Activated naive CD4-positive, alpha-beta T cell treated with anti-CD3 and anti-CD28 coated beads, Interleukin-2, amount 50 U/mL, for 16 hours (primary cell): ENCODE results near the gene TRAM2.
A peak's percentile ranks its signal among the peaks of the same experiment; 100 is the strongest.

Experiments used
- DNase-seq: peaks from one replicate; pipeline ENCODE4 v3.0.0-alpha.2; 2020

Gene TRAM2

DNA sequence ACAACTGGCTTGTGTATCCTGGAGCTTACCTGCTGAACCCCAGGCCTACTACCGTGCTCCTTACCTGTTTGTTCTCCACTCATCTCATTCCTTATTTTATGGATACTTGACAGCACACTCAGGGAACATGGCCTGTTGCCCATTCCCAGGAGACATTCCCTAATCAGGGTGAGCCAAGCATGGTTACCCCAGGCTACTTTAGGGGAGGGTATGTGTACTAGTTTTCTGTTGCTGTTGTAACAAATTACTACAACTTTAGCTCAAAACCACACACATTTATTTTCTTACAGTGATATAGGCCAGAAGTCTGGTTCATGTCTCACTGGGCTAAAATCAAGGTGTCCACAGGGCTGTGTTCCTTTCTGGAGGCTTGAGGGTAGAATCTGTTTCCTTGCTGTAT lies 15.0 kb upstream of the TRAM2 start:
- no peak for DNase-seq

DNA sequence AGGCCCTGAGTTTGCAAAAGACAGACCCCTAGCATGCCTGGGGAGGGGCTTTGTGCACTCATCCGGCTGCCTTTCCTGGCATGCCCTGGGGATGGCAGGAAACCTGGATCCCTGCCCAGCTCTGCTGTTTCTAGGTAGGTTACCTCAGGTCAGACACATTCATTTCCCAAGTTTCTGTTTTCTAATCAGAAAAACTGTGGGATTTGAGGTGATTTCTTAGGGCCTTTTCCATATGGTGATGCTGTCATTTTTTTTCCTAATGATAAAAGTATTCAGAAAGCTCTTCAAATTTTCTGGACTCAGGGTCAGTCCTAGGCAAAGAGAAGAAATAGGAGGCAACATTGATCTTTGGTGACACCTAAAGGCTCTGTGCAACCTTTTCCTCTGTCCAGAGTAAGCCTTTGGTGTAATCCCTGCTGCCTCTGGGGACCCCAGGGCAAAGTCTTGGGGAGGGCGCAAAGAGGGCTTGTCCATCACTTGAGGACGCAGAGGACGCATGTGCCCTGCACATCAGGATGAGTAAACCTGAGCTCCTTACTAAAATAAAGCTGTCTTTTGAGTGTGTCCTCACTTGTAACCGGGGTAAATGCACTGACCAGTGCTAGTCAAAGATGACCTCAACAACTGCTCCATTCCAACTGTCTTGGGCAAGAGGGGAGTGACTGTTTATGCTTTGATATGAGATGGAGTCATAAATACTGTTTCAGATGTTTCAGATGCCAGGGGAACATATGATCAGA lies 13.5 kb upstream of the TRAM2 start:
- DNase-seq, result no peak

DNA sequence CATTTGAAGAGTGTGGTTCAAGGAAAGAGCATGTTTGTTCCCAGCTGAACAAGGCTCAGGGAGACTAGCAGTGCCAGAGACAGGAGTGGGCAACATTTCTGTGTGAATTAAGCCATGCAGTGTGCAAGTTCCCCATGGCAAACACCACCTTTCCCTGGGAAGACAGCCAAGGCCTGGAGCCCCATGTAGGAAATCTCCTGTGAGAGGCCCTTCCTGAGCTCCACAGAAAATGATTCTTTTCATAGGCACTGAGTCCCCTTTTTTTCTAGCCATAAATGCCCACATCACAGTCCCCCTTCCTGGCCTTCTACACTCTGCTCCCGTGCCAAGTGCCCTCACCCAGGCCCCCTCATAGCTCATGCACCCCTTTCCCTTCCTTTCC lies 11.8 kb upstream of the TRAM2 start:
- DNase-seq, result no peak

DNA sequence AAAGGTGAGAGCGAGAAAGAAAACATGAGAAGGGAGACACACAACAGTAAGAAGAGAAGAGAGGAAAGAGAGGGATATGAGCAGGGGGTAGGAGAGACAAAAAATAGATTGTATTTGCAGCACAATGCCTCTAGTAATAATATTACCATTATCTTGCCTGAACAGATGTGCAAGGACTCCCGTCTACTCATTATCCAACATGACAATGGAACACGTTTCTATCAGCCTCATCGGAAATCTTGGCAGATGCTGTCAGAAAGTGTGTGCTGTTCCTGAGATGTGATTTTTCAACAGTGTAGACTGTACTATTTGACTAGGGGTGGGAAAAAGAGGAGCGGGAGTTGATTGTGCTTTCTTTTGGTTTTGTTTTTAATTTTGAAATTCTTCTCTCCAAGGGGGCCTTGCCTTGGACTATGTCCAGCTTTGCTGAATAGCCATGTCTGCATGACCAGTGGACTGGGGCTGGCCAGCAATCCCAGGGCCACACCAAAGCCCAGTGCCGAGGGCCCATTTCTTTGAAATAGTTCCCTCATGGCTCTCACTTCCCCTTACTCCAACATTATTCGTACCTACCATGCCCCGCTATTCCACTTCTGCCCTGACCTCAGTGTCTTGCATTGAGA lies 11.3 kb upstream of the TRAM2 start:
- no peak for DNase-seq

DNA sequence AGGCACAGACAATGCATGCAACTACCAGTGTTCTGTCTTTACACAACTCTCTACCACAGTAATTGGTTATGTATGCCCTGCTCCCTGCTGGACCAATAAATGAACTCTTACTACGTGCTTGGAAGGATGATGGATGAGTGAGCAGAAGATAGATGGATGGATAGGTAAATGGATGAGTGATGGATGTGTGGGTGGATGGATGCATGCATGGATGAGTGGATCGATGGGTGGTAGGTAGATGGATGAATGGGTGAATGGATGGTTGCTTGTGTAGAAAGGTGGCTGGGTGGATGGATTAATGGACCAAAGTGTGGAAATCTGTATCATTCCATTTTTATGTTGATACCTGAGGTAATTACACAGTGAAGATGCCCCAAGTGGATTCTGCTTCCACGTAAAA lies 10.1 kb upstream of the TRAM2 start:
- no peak for DNase-seq

DNA sequence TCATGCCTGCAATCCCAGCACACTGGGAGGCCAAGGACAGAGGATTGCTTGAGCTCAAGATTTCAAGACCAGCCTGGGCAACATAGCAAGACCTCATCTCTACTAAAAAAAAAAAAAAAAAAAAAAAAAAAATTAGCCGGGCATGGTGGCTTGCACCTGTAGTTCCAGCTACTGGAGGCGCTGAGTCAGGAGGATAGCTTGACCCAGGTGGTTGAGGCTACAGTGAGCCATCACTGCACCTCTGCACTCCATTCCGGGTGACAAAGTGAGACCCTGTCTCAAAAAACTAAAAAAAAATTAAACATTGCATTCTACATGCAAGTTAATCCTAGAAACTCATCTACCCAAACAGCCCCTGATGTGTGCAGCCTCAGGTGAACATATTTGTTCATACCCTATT lies 7.3 kb upstream of the TRAM2 start:
- DNase-seq, result no peak

DNA sequence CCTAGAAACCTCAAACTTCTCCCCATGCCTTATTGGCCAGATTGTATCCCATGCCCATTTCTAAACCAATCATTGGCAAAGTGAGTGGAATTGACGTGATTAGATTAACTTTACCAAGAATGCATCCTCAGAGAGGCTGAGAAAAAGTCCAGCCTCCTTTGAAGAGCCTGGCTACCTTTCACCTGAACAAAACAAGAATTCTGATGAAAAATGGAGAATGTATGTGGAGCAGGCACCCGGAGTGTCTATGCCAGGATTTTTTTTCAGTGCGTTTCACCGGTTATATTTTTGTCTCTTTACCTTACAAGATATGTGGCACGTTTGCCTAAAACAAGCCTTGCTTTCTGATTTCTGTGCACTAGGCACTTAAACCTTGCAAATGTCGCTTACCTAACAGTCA lies 6.1 kb upstream of the TRAM2 start:
- no peak for DNase-seq

DNA sequence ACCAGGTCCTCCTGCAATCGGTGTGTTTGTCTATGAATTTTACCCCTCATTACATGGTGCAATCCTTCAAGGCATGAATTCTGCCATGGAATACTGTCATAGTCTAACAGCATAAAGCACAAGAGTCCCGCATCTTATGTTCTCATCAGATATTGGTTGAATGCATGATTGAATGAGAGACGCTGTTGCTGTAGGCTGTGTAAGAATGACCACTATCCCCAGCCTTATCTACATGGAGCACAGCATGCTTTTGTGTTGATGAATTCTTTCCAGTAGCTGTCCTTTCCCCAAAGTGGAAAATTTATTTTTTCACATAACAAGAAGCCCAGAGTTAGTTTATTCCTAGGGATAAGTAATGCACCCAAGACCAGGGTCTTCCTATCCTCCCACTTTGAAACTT lies 5.6 kb upstream of the TRAM2 start:
- DNase-seq, result no peak

DNA sequence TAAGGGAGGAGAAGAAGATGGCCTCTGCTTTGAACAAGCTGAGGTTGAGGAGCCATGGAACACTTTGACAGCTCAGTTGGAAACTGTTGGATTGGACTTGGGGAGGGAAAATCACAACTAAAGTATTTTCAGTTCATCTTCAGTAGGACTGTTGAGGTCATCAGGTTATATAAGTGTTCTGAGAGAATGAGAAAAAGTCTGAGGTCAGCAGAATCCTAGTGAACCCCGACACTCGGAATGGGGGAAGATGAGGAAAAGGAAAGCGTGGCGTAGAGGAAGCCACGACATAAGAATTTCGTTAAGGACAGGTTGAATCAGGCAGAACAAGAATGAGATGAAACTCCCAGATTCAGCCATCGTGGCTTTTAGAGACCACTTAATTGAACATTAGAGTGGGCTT lies 4.0 kb upstream of the TRAM2 start:
- no peak for DNase-seq

DNA sequence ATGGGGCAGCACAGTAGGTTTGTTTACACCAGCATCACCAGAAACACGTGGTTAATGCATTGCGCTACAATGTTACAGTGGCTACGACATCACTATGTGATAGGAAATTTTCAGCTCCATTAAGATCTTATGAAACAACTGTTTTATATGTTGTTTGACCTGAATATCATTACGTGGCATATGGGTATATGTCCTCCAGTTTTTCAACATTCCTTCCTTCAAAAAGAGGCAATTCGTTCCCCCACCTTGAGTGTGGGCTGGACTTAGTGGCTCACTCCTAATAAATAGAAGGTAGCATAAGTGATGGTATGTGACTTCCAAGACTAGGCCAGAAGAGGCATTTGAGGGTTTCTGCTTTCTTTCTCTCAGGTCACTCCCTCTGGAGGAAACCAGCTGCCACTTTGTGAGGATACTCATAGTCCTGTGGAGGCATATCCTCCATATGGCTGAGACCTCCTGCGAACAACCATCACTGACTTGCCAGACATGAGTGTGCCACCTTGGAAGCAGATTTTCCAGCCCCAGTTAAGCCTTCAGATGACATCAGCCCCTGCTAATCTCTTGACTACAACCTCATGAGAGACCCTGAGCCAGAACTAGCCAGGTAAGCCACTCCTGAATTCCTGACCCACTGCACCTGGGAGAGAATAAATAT lies 2.3 kb upstream of the TRAM2 start:
- no peak for DNase-seq

DNA sequence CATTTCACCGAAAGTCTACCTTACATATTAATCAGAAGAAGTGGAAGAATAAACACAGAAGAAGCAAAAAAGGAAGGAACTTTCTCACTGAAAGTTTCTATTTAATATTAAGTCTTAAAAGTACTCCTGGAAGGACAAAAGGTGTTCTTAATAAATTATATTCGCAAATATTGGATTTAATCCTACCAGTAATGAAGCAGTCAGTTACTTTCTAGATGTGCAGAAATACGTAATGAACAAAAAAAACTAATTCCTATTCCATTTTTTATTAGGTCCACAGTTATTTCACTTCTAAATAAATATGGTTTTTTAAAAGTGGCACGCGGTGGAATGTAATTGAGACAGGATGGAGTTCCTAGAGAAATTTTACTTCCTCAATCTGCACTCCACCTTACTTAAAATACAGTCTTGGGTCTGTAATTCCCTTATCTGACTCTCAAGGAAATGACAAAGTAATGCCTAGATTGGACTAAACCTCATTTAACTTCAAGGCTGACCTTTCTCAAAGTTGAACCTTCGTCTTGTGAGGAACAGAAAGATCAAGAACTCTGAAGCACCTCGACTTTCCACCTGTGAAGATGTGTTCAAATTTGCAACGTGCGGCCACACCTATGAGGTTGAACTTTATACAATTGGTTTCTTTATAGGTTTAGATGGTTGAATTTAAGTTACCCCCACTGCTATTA lies 1.1 kb upstream of the TRAM2 start:
- DNase-seq, result no peak

DNA sequence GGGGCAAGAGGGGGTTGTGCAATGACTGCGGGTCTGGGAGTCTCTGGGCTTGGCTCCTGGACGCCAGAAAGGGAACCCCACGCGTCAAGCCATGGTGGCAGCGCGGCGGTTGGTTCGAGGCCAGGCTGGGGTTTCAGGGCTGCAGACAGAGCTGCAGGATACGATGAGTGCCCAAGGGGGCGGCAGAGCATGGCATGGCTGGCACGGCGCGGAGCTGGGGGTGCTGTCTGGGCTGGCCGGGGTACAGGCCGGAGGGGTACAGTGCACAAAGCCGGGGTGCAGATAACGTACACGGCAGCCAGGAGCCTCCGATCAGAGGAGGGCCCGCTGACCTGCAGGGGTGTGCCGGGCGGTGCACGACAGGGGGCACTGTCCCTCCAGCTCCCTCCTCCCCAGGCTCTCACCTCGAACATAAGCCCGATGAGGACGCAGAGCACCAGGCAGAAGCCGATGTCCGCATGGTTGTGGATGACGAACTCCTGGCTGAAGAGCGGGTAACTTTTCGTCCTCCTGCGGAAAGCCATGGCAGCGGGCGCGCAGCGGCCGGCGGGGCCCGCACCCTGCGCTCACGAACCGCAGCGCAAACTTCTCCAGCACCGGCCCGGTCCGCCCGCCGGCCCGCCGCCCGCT lies 353 bp downstream of the TRAM2 start:
- peak; percentile 63 for DNase-seq

DNA sequence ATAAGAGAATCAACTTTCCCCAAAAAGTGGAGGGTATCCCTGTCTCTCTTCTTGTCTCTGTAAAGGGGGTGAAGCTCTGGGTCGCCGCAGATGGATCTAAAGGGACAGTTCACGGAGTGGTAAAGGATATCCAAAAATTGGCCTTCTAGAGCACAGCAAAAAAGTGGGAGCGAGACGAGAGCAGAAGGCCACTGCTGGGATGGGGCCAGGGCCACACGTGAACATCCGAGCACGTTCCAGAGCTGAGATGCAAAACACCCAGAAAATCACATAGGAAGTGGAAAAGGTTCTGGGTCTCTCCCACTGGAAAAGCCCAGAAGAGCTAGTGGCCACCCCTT lies 837 bp downstream of the TRAM2 start:
- no peak for DNase-seq

DNA sequence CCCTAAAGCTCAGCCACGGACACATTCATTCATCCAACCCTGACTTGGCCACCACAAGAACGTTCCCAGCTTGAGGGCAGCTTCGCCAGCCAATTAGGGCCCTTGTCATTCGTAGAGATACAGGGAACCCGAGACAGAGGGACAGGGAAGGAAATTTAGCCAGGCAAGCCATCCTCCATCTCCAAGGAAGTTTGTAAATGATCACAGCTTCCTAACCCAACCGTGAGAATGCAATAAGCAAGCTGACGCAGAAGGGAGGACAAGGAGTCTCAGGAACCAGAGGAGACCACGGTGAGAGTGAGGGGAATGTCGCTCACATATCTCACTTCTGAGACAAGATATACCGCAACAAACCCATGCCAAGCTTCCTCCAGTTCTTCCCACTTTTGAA lies 1.4 kb downstream of the TRAM2 start:
- DNase-seq, result no peak

DNA sequence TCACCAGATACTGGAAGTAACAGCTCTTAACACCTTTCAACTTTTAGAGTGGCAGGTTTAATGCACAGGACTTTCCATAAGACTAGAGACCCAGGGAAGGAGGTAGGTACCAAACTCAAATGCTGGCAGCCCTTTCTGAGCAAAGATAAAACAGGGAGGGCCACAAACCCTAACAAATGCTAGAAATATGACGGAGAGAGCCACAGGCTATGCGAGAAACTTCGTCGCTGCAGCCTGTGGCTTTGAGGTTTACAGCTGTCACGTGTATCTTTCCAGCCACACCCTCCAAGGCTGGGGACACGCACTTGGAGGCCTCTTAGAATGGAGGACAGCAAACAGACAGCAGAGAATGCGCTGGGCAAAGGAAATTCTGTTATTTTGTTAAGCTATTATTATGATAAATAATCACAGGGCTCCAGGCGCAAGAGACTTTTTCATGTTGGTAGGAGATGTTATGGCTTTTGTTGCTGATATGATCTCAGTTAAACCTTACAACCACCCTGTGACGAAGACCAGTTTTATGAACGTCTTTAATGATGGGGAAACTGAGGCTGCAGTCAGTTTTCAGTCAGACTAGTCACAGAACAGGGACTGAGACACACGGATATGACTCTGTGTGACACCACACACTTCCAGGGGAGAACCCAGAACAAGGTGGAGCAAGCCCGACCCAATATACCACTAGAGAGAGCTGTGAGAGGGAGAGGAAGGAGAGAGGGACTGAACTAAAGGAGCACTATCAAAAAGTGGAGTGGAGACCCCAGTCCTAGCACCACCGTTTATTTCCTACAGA lies 2.0 kb downstream of the TRAM2 start:
- DNase-seq, result peak; percentile 40

DNA sequence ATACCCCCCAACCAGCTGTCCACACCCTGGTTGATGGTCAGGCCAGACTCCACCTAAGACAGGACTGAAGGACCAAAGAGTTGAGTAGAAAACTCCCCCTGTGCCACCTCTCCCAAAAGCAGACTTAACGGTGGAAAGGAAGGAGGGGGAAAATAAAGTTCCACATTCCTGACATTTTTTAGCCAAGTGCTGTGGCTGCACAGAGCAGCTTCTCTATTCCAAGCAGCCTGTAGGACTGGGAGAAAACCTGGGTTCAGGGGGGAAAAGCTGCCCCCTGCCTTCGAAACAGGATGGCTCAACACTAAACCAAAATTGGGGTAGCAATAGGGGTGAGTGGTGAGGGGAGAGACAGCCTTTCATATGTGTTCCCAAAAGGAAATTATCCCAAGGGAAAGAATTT lies 3.6 kb downstream of the TRAM2 start:
- DNase-seq, result no peak

DNA sequence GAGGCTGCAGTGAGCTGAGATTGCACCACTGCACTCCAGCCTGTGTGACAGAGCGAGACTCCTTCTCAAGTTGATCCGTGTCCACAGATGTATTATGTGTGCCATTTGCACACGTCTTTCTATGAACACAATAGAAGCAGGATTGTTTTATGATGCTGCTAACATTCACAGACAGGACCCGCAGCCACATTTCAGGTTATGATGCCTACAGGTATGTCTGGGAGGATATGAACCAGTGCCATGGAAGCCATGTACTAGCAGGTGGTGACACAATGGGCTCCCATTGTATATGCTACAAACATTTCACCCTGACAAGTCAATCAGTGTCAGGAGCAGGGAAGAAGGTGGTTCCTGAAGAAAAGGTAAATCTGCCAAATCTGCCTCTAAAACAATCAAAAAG lies 4.3 kb downstream of the TRAM2 start:
- no peak for DNase-seq

DNA sequence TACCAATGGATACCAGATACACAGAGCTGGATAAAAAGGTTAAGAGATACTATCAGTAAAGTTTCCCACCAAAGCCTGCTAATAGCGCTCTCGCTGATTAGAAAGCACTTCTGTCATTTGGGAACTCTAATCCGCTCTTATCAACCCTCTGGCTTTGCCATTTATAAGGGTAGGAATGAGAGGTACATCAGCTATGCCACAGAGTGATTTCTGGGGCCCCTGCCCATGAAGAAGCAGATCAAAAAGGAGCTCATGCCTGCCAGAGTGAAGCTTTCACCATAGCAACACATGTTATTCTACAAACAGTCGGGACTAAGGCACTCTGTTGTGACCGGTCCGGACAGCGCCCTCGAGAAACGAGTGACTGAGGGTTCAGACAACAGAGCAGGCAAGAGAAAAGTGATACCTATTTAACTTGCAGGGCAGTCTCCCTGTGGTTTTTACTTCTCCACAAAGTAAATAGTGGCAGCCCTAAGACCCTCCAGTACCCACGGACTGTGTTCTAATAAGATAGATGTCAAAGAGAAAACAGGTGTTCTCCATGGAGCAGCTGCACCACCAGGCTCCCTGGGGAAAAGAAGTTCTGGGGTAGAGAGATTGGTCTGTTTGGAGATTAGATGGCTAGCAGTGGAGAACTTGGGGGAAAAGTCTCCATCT lies 5.6 kb downstream of the TRAM2 start:
- DNase-seq, result no peak

DNA sequence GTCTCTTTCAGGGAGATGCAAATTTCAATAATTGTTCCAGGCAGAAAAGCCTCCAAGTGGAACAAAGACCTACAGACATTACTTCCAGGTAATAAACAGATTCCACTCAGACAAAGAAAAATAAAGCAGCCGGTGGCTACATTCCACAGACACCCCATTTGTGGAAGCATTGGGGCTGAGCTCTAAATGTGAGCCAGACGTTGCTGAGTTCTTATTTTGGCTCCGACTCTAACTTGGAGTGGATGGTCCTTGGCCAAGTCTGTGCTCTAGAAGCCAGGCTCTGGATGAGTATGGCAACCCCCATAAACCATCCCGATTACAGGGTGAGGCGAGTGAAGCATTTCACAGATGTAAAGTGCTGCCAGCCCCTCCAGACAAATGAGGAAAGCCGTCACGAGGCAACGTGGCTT lies 6.6 kb downstream of the TRAM2 start:
- DNase-seq, result no peak

DNA sequence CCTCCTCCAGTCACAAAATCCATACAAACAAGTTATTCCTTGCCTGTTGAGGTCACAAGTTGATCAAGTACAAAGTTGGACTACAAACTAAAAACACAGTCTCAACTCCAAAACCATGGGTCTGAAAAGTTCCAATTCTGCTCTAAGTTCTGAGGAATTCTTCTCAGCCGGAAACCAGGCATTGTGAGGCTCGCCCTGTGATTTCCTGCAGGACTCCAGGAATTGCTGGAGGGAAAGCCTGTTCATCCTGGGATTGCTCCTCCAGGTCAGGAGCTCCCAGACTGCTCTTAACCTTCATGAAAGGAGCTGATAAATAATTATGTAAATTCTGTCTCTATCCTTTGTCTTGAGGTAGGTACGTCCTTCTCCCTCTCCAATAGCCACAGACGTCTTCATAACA lies 8.5 kb downstream of the TRAM2 start:
- DNase-seq, result no peak

DNA sequence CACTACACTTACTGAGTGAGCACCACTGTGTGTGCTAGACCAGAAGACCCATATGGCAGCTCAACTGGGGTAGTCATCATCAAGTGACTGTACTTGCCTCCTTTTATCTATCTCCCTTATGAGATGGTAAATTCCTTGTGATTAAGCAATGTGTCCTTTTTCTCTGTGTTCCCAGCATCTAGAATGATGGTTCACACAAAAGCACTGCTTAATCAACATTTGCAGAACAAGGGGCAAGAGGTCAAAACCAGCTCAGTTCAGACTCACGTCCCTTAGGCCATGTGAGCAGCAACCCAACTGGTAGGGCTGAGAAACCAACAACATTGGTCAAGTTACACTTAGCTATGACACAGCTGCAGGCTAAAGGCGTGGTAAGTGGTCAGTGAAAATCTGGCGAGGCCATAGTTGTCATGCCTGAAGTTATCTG lies 10.0 kb downstream of the TRAM2 start:
- no peak for DNase-seq

DNA sequence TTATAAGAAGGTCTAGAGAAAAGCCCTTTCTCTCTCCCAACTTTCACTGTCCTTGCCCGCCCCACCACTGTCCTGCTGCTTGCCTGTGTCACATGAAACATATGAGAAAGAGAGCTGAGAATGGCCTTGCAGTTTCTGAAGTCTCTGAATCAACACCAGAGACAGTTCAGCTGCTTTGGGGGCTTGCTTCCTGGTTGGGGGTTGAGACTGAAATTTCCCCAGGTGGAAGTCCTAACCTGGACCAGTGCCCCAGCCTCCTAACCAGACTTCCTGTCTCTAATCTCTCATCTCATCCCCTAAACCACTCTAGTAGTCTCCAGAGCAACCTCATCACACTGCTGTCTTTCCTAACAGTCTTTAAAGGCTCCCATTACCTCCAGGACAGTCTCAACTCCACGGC lies 10.7 kb downstream of the TRAM2 start:
- no peak for DNase-seq
